ENCODE measurements around the gene NPC2.

DNA sequence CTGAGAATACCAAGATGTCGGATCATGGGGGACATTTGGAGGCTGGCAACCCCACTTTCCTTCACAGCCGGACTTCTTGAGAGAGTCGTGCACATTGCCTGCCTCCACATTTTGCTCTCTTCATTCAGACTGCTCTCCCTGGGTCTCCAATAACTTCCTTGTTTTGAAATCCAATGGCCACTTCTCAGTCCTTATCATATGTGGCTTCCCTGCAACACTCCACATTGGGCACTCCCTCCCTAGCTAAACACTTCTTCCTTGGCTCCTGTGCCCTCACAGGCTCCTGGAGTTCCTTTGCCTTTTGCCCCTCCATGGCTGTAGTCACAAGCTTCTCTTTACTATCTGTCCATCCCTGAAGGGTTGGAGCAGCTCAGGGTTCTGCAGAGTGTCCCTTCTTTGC, 30.1 kb downstream of the NPC2 start:
- no peak for TF ChIP-seq POLR2A (IDR thresholded peaks at IDR 0.05; ENCODE audit: low read depth)
- TF ChIP-seq, protein P1, sequence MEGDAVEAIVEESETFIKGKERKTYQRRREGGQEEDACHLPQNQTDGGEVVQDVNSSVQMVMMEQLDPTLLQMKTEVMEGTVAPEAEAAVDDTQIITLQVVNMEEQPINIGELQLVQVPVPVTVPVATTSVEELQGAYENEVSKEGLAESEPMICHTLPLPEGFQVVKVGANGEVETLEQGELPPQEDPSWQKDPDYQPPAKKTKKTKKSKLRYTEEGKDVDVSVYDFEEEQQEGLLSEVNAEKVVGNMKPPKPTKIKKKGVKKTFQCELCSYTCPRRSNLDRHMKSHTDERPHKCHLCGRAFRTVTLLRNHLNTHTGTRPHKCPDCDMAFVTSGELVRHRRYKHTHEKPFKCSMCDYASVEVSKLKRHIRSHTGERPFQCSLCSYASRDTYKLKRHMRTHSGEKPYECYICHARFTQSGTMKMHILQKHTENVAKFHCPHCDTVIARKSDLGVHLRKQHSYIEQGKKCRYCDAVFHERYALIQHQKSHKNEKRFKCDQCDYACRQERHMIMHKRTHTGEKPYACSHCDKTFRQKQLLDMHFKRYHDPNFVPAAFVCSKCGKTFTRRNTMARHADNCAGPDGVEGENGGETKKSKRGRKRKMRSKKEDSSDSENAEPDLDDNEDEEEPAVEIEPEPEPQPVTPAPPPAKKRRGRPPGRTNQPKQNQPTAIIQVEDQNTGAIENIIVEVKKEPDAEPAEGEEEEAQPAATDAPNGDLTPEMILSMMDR (IDR thresholded peaks at IDR 0.05): no peak
- no peak for TF ChIP-seq POLR2AphosphoS5 (IDR thresholded peaks at IDR 0.05)
- no peak for TF ChIP-seq EP300 (IDR thresholded peaks at IDR 0.05)

Measured in esophagus muscularis mucosa (tissue), 4 donors.